HepG2 (cell line): ENCODE results near the gene DACT2. TPM values are rescaled to one million over a fixed set of nuclear protein-coding genes. Genes with fewer than 3 reads are reported as not detected.
A peak's percentile ranks its signal among the peaks of the same experiment; 100 is the strongest.

ENCODE experiments used
- CREBL2 ChIP-seq: sonication (generic); formaldehyde crosslinking; IDR thresholded peaks from 2 replicates; pipeline ENCODE4 v1.8.1; 2023; ENCODE audit warnings: missing genetic modification reagents, mild to moderate bottlenecking, borderline replicate concordance
- ELF3 ChIP-seq: IDR thresholded peaks from 2 replicates; pipeline ENCODE4 v1.6.1; 2016; ENCODE audit warnings: missing genetic modification reagents, missing compliant biosample characterization
- GRHL1 ChIP-seq: sonication (generic); formaldehyde crosslinking; conservative IDR thresholded peaks from 2 replicates; pipeline ENCODE4 v1.8.0; 2022; ENCODE audit warnings: missing genetic modification reagents
- MXD4 ChIP-seq: IDR thresholded peaks from 2 replicates; pipeline ENCODE4 v1.6.1; 2016; ENCODE audit warnings: mild to moderate bottlenecking, missing biosample characterization, missing genetic modification reagents
- SRSF9 ChIP-seq: fragments of 200-400 bp; formaldehyde crosslinking; IDR thresholded peaks from 2 replicates; pipeline ENCODE4 v1.6.1; 2018; ENCODE audit warnings: borderline replicate concordance, mild to moderate bottlenecking, low read depth, low read length; ENCODE audit not compliant: insufficient read depth, poor library complexity, severe bottlenecking
- TRAFD1 ChIP-seq: sonication (generic); formaldehyde crosslinking; IDR thresholded peaks from 2 replicates; pipeline ENCODE4 v1.5.1; 2020; ENCODE audit warnings: missing genetic modification reagents, mild to moderate bottlenecking, borderline replicate concordance
- ZNF800 ChIP-seq: sonication (generic); formaldehyde crosslinking; IDR thresholded peaks from 2 replicates; pipeline ENCODE4 v1.4.0; 2020; ENCODE audit warnings: missing genetic modification reagents
- polyA plus RNA-seq, 8 experiments: library from polyadenylated mRNA; depleted of rRNA in 3 of 8; stranded (reverse) in 7 of 8; unstranded in 1 of 8; fragments of >200 nt; fragmentation: Illumina TruSeq in 4 of 8; extraction: Trizol in 4 of 8; gene quantifications; 2 replicates each; pipeline versions ENCODE4 v1.2.1 to v1.2.3, GENCODE V29; 2011 to 2016; ENCODE audit warnings: low read depth in 4 of 8, missing spikeins in 1 of 8, mixed read lengths in 1 of 8; ENCODE audit not compliant: insufficient read depth in 1 of 8
- total RNA-seq, 5 experiments: library from RNA; depleted of rRNA; stranded (reverse); fragments of >200 nt; fragmentation: Illumina TruSeq; extraction: Trizol; gene quantifications; 2 replicates each; pipeline ENCODE4 v1.2.3, GENCODE V29; 2016; ENCODE audit warnings: low read depth in 1 of 5
- TF ChIP-seq, protein P1 (sequence below): sonication (generic); formaldehyde crosslinking; IDR thresholded peaks from 2 replicates; pipeline ENCODE4 v1.4.0; 2020; ENCODE audit warnings: missing genetic modification reagents

The DACT2 gene
- total and polyA plus RNA-seq, 2 of the 13 experiments (the other 11 are each of a cell fraction or from before 2014, with no cell fraction given): 0.15 TPM; not detected in 1

- no peak for TF ChIP-seq GRHL1 (CRISPR knock-in tag)
- TF ChIP-seq, protein P1, sequence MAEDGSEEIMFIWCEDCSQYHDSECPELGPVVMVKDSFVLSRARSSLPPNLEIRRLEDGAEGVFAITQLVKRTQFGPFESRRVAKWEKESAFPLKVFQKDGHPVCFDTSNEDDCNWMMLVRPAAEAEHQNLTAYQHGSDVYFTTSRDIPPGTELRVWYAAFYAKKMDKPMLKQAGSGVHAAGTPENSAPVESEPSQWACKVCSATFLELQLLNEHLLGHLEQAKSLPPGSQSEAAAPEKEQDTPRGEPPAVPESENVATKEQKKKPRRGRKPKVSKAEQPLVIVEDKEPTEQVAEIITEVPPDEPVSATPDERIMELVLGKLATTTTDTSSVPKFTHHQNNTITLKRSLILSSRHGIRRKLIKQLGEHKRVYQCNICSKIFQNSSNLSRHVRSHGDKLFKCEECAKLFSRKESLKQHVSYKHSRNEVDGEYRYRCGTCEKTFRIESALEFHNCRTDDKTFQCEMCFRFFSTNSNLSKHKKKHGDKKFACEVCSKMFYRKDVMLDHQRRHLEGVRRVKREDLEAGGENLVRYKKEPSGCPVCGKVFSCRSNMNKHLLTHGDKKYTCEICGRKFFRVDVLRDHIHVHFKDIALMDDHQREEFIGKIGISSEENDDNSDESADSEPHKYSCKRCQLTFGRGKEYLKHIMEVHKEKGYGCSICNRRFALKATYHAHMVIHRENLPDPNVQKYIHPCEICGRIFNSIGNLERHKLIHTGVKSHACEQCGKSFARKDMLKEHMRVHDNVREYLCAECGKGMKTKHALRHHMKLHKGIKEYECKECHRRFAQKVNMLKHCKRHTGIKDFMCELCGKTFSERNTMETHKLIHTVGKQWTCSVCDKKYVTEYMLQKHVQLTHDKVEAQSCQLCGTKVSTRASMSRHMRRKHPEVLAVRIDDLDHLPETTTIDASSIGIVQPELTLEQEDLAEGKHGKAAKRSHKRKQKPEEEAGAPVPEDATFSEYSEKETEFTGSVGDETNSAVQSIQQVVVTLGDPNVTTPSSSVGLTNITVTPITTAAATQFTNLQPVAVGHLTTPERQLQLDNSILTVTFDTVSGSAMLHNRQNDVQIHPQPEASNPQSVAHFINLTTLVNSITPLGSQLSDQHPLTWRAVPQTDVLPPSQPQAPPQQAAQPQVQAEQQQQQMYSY: peak; percentile 69; the same call in 1 of the 2 replicates
- no peak for TF ChIP-seq ELF3 (CRISPR knock-in tag)
- TF ChIP-seq TRAFD1 (CRISPR knock-in tag): no peak
- TF ChIP-seq CREBL2 (CRISPR knock-in tag): no peak
- TF ChIP-seq SRSF9: no peak
- TF ChIP-seq ZNF800: no peak
- TF ChIP-seq MXD4 (CRISPR knock-in tag): no peak
- TF ChIP-seq, all 625 proteins: peak for 5
Measured at GRCh38 chr6:168338777-168339176, 19.2 kb upstream of the DACT2 start (continued).
